Esophagus muscularis mucosa (tissue), 4 donors: ENCODE measurements around the gene AMT. TPM values are rescaled to one million over a fixed set of nuclear protein-coding genes. Genes with fewer than 3 reads are reported as not detected.

Experiments
- DNase-seq: peaks from one replicate; pipeline ENCODE4 v3.0.0-alpha.2; 2017; ENCODE audit errors: extremely low spot score
- H3K27ac ChIP-seq, 4 donors: fragments of 200-600 bp; sonication (generic); replicated peaks in 1 of 4; 1 replicate in 3 of 4; 2 replicates in 1 of 4; pipeline ENCODE4 v1.5.1; 2016 to 2019; ENCODE audit warnings: mild to moderate bottlenecking in 1 of 4
- H3K27me3 ChIP-seq, 4 donors: fragments of 200-600 bp; sonication (generic); one replicate each; pipeline versions ENCODE4 v1.5.1 to v1.6.0; 2016 to 2019
- H3K36me3 ChIP-seq, 4 donors: fragments of 200-600 bp; sonication (generic); one replicate each; pipeline ENCODE4 v1.5.1; 2016 to 2019
- H3K4me1 ChIP-seq, 4 donors: fragments of 200-600 bp; sonication (generic); one replicate each; pipeline ENCODE4 v1.5.1; 2016 to 2019
- H3K4me3 ChIP-seq, 4 donors: fragments of 200-600 bp; sonication (generic); 1 replicate in 2 of 4; 2 replicates in 2 of 4; pipeline ENCODE4 v1.5.1; 2016 to 2019; ENCODE audit warnings: mild to moderate bottlenecking in 4 of 4, moderate library complexity in 1 of 4
- H3K9me3 ChIP-seq, 4 donors: fragments of 200-600 bp; sonication (generic); 1 replicate in 3 of 4; 2 replicates in 1 of 4; pipeline ENCODE4 v1.5.1; 2016 to 2019
- EP300 ChIP-seq: sonication (generic); formaldehyde crosslinking; IDR thresholded peaks from one replicate; pipeline ENCODE4 v1.6.1; 2017; ENCODE audit warnings: antibody characterized with exemption
- POLR2A ChIP-seq: fragments of 450-650 bp; IDR thresholded peaks from one replicate; pipeline ENCODE4 v1.6.1; 2017; ENCODE audit warnings: antibody characterized with exemption, moderate library complexity, mild to moderate bottlenecking, low read depth
- POLR2AphosphoS5 ChIP-seq, 2 donors: sonication (generic); formaldehyde crosslinking; IDR thresholded peaks; one replicate each; pipeline ENCODE4 v1.6.1; 2017; ENCODE audit warnings: antibody characterized with exemption in 2 of 2
- WGBS: methylation state at CpG from one replicate; pipeline ENCODE4 v1.1.5; 2018; 5-methylcytosine and 5-hydroxymethylcytosine counted together
- intact Hi-C: fragments of 100-400 bp; cut with DNase I; formaldehyde crosslinking; loops from one replicate; pipeline ENCODE4 v1.15.1; 2023
- total RNA-seq, 4 donors: library from RNA; depleted of rRNA; stranded (reverse); fragments of >200 nt; gene quantifications; one replicate each; pipeline versions ENCODE4 v1.1.0 to v1.2.1, GENCODE V29; 2016
- TF ChIP-seq, protein P1 (sequence below), 3 experiments: fragments of 200-600 bp in 2 of 3; fragments of 450-650 bp in 1 of 3; sonication (generic) in 2 of 3; IDR thresholded peaks; one replicate each; pipeline ENCODE4 v1.5.1; 2017 to 2019; ENCODE audit warnings: antibody characterized with exemption in 3 of 3, mild to moderate bottlenecking in 2 of 3, moderate library complexity in 1 of 3

Gene AMT
- total RNA-seq, 4 donors from 2014 or later, result 1.7 to 5.8 (median 3.8) TPM

GRCh38 chr3:49461443-49462171 is 39.3 kb upstream of the AMT start:
- no peak for TF ChIP-seq POLR2AphosphoS5 (IDR thresholded peaks at IDR 0.05)
- TF ChIP-seq POLR2A, result no peak
- TF ChIP-seq, protein P1, sequence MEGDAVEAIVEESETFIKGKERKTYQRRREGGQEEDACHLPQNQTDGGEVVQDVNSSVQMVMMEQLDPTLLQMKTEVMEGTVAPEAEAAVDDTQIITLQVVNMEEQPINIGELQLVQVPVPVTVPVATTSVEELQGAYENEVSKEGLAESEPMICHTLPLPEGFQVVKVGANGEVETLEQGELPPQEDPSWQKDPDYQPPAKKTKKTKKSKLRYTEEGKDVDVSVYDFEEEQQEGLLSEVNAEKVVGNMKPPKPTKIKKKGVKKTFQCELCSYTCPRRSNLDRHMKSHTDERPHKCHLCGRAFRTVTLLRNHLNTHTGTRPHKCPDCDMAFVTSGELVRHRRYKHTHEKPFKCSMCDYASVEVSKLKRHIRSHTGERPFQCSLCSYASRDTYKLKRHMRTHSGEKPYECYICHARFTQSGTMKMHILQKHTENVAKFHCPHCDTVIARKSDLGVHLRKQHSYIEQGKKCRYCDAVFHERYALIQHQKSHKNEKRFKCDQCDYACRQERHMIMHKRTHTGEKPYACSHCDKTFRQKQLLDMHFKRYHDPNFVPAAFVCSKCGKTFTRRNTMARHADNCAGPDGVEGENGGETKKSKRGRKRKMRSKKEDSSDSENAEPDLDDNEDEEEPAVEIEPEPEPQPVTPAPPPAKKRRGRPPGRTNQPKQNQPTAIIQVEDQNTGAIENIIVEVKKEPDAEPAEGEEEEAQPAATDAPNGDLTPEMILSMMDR (IDR thresholded peaks at IDR 0.05), result no peak
- no peak for TF ChIP-seq EP300
- intact Hi-C loops, result no loop called here
- Histone ChIP-seq H3K4me1 (peaks cover 8 to 26% (median 12%) of the 10 kb centered on the region in 4 donors), H3K27ac (peak overlapping the region in 2 of 4 donors; percentile 7 to 17), H3K36me3 (no peaks in the 10 kb centered on the region), H3K4me3 (no peak overlapping the region), H3K9me3 (no peaks in the 10 kb centered on the region), H3K27me3 (no peaks in the 10 kb centered on the region)
- 29% methylated on average over 1 of the region's 1 CpG for WGBS
- DNase-seq, result no peak

- Histone ChIP-seq H3K36me3 (no peaks in the 10 kb centered on the region), H3K4me3 (no peak overlapping the region), H3K9me3 (no peaks in the 10 kb centered on the region), H3K27me3 (no peaks in the 10 kb centered on the region), H3K4me1 (peaks cover 8 to 26% (median 12%) of the 10 kb centered on the region in 4 donors), H3K27ac (no peak overlapping the region)
- TF ChIP-seq, protein P1 (IDR thresholded peaks at IDR 0.05), result no peak
- no peak for TF ChIP-seq POLR2AphosphoS5 (IDR thresholded peaks at IDR 0.05)
- no peak for TF ChIP-seq EP300
- TF ChIP-seq POLR2A, result no peak
- WGBS, result 77% methylated on average over 4 of the region's 4 CpGs
- intact Hi-C loops, result no loop called here
- no peak for DNase-seq
Observed at GRCh38 chr3:49460956-49461355, 38.7 kb upstream of the AMT start.

DNA sequence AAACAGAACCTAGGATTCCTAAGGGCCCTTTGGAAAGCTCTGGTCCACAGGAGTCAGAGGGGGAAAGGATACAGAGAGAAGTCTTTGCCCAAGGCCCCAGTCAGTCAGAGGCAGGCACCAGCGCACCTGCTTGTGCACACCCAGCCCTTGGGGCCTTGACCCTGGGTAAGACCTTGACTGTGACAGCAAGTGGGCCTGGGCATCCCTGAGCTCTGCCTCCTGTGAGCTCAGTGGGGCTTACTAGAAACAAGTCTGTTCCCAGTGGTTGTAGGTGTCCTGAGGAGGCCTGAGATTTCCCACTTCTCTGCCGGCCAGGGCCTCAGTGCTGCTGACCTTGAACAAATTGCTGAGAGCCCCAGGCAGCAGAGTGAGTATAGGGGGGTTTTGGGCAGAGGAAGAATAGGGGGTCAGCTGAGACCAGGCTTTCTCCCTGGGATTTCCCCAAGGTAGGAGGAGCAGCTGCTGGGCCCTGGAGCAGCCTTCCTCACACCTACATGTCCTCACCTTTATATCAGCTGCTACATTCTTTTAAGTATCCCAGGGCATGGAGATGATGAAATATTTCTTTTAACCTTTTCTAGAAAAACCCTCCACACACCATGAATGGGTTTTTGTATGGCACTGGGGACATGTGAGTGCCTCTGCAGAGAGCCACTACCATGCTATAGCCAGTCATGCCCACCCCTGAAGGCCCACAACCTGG is 38.1 kb upstream of the AMT start:
- 100% methylated on average over 1 of the region's 2 CpGs for WGBS
- no peak overlapping the region for H3K4me3 ChIP-seq
- TF ChIP-seq POLR2AphosphoS5 (IDR thresholded peaks at IDR 0.05), result no peak
- no peak for TF ChIP-seq EP300
- TF ChIP-seq, protein P1 (IDR thresholded peaks at IDR 0.05), result no peak
- TF ChIP-seq POLR2A, result no peak
- no peak overlapping the region for H3K27ac ChIP-seq
- DNase-seq, result no peak
- no peaks in the 10 kb centered on the region for H3K36me3 ChIP-seq
- H3K9me3 ChIP-seq, result no peaks in the 10 kb centered on the region
- intact Hi-C loops, result no loop called here
- H3K4me1 ChIP-seq, result peaks cover 10 to 22% (median 10%) of the 10 kb centered on the region in 4 donors
- H3K27me3 ChIP-seq, result no peaks in the 10 kb centered on the region

- intact Hi-C loops, result no loop called here
- no peaks in the 10 kb centered on the region for H3K36me3 ChIP-seq
- H3K4me3 ChIP-seq, result no peak overlapping the region
- H3K9me3 ChIP-seq, result no peaks in the 10 kb centered on the region
- H3K4me1 ChIP-seq, result peaks cover 11 to 19% (median 15%) of the 10 kb centered on the region in 4 donors
- no peak for DNase-seq
- TF ChIP-seq, protein P1 (IDR thresholded peaks at IDR 0.05), result no peak
- TF ChIP-seq POLR2A (no peak), EP300 (no peak), POLR2AphosphoS5 (IDR thresholded peaks at IDR 0.05) (no peak)
- no peaks in the 10 kb centered on the region for H3K27me3 ChIP-seq
- H3K27ac ChIP-seq, result no peak overlapping the region
- no CpG with 5 or more reads among the region's 3 CpGs for WGBS
Observed at GRCh38 chr3:49456466-49456865, 34.2 kb upstream of the AMT start.
